GM23338 (cell line): ENCODE measurements around the gene VBP1. TPM values are rescaled to one million over a fixed set of nuclear protein-coding genes. Genes with fewer than 3 reads are reported as not detected.

Source experiments
- ATAC-seq: fragments of 200-7000 bp; cut with Tn5 transposase; 3 replicates; pipeline ENCODE4 v1.9.1; 2020
- DNase-seq: peaks from one replicate; pipeline ENCODE4 v3.0.0-alpha.2; 2015; ENCODE audit warnings: low spot score
- H2AFZ ChIP-seq: fragments of 200-600 bp; sonication (generic); 2 replicates; pipeline ENCODE4 v1.8.0; 2016; ENCODE audit warnings: antibody characterized with exemption, mild to moderate bottlenecking, moderate library complexity
- H3F3A ChIP-seq: fragments of 200-600 bp; sonication (generic); replicated peaks from 2 replicates; pipeline ENCODE4 v1.8.0; 2017; ENCODE audit warnings: antibody characterized with exemption, mixed run types, low read depth
- H3K27ac ChIP-seq: fragments of 200-600 bp; sonication (generic); 2 replicates; pipeline ENCODE4 v1.6.1; 2016; ENCODE audit warnings: low read depth
- H3K27me3 ChIP-seq: fragments of 200-600 bp; sonication (generic); 2 replicates; pipeline ENCODE4 v1.8.0; 2016; ENCODE audit warnings: mild to moderate bottlenecking, mixed run types, moderate library complexity; ENCODE audit not compliant: insufficient read depth
- H3K36me3 ChIP-seq: fragments of 200-600 bp; sonication (generic); 2 replicates; pipeline ENCODE4 v1.8.0; 2016; ENCODE audit warnings: mild to moderate bottlenecking; ENCODE audit not compliant: insufficient read depth
- H3K4me1 ChIP-seq: fragments of 200-600 bp; sonication (generic); 2 replicates; pipeline ENCODE4 v1.8.0; 2016; ENCODE audit warnings: mild to moderate bottlenecking, moderate library complexity; ENCODE audit not compliant: insufficient read depth
- H3K4me2 ChIP-seq: fragments of 200-600 bp; sonication (generic); 2 replicates; pipeline ENCODE4 v1.7.1; 2017; ENCODE audit warnings: mixed run types
- H3K4me3 ChIP-seq: fragments of 200-600 bp; sonication (generic); 2 replicates; pipeline ENCODE4 v1.6.1; 2016; ENCODE audit warnings: mixed run types
- H3K79me2 ChIP-seq: fragments of 200-600 bp; sonication (generic); replicated peaks from 2 replicates; pipeline ENCODE4 v1.8.0; 2017; ENCODE audit warnings: mild to moderate bottlenecking; ENCODE audit not compliant: insufficient read depth
- H3K9me2 ChIP-seq: fragments of 200-600 bp; sonication (generic); 2 replicates; pipeline ENCODE4 v1.8.0; 2017; ENCODE audit not compliant: insufficient read depth
- H4K20me1 ChIP-seq: fragments of 200-600 bp; sonication (generic); replicated peaks from 2 replicates; pipeline ENCODE4 v1.8.0; 2017; ENCODE audit warnings: mild to moderate bottlenecking; ENCODE audit not compliant: insufficient read depth
- H3K27ac Mint-ChIP-seq: 2 replicates; pipeline ENCODE4 v1.8.0; 2020; ENCODE audit warnings: inconsistent platforms, mild to moderate bottlenecking, moderate library complexity, mixed read lengths
- H3K27me3 Mint-ChIP-seq: 3 replicates; pipeline ENCODE4 v1.8.0; 2022; ENCODE audit warnings: low read depth, mild to moderate bottlenecking, moderate library complexity, mixed read lengths, inconsistent platforms; ENCODE audit not compliant: insufficient read depth, poor library complexity
- H3K36me3 Mint-ChIP-seq: 3 replicates; pipeline ENCODE4 v1.8.0; 2021; ENCODE audit warnings: low read depth, mild to moderate bottlenecking, inconsistent platforms, moderate library complexity, mixed read lengths
- H3K4me1 Mint-ChIP-seq: 3 replicates; pipeline ENCODE4 v1.8.0; 2020; ENCODE audit warnings: mild to moderate bottlenecking, inconsistent platforms, mixed read lengths
- H3K4me3 Mint-ChIP-seq: 3 replicates; pipeline ENCODE4 v1.8.0; 2021; ENCODE audit warnings: moderate library complexity, mild to moderate bottlenecking, inconsistent platforms, mixed read lengths
- H3K9me3 Mint-ChIP-seq: 3 replicates; pipeline ENCODE4 v1.8.0; 2020; ENCODE audit warnings: moderate library complexity, mild to moderate bottlenecking, inconsistent platforms, mixed read lengths
- CREB1 ChIP-seq: fragments of 250-450 bp; sonication (Bioruptor Pico); IDR thresholded peaks from 2 replicates; pipeline ENCODE4 v1.5.0; 2020; ENCODE audit warnings: low read depth, mild to moderate bottlenecking, moderate library complexity
- EZH2 ChIP-seq: fragments of 200-600 bp; sonication (generic); IDR thresholded peaks from one replicate; pipeline ENCODE4 v1.8.0; 2017; ENCODE audit warnings: antibody characterized with exemption, mild to moderate bottlenecking, low read depth; ENCODE audit not compliant: unreplicated experiment
- NANOG ChIP-seq: IDR thresholded peaks from 2 replicates; pipeline ENCODE4 v1.6.1; 2016; ENCODE audit warnings: antibody characterized with exemption, borderline replicate concordance
- POLR2AphosphoS5 ChIP-seq: IDR thresholded peaks from 2 replicates; pipeline ENCODE4 v1.6.1; 2016; ENCODE audit warnings: antibody characterized with exemption, low read depth
- ZNF114 ChIP-seq: fragments of 250-450 bp; sonication (Bioruptor Pico); IDR thresholded peaks from 2 replicates; pipeline ENCODE4 v1.5.0; 2020; ENCODE audit warnings: mild to moderate bottlenecking, moderate library complexity
- ZNF331 ChIP-seq: fragments of 250-450 bp; sonication (Bioruptor Pico); IDR thresholded peaks from 2 replicates; pipeline ENCODE4 v1.5.0; 2020; ENCODE audit warnings: low read depth, mild to moderate bottlenecking, moderate library complexity
- polyA plus RNA-seq: library from polyadenylated mRNA; unstranded; fragments of >200 nt; fragmentation: Nextera tagmentation; extraction: Ambion mirVana; gene quantifications from 2 replicates; pipeline ENCODE4 v1.2.1, GENCODE V29; 2016
- total RNA-seq: library from RNA; depleted of rRNA; stranded (reverse); fragments of >200 nt; shearing (Covaris generic); gene quantifications from 2 replicates; pipeline ENCODE4 v1.2.3, GENCODE V29; 2014
- TF ChIP-seq, protein P1 (sequence below): IDR thresholded peaks from one replicate; pipeline ENCODE4 v1.6.1; 2018; ENCODE audit warnings: antibody characterized with exemption; ENCODE audit not compliant: unreplicated experiment
- TF ChIP-seq, protein P2 (sequence below): IDR thresholded peaks from 2 replicates; pipeline ENCODE4 v1.6.1; 2016; ENCODE audit warnings: antibody characterized with exemption
- TF ChIP-seq, protein P3 (sequence below), 2 experiments: fragments of 200-600 bp in 1 of 2; sonication (generic) in 1 of 2; conservative IDR thresholded peaks; 2 replicates each; pipeline versions ENCODE4 v1.5.1 to v1.6.1; 2016 to 2017; ENCODE audit warnings: antibody characterized with exemption in 2 of 2, low read depth in 2 of 2, mild to moderate bottlenecking in 2 of 2, moderate library complexity in 1 of 2
- TF ChIP-seq, protein P4 (sequence below): fragments of 250-450 bp; sonication (Bioruptor Pico); IDR thresholded peaks from 2 replicates; pipeline ENCODE4 v1.5.0; 2020; ENCODE audit warnings: mild to moderate bottlenecking, moderate library complexity

VBP1 gene
- total and polyA plus RNA-seq, 2 experiments from 2014 or later: 62.5 to 84.4 TPM

DNA sequence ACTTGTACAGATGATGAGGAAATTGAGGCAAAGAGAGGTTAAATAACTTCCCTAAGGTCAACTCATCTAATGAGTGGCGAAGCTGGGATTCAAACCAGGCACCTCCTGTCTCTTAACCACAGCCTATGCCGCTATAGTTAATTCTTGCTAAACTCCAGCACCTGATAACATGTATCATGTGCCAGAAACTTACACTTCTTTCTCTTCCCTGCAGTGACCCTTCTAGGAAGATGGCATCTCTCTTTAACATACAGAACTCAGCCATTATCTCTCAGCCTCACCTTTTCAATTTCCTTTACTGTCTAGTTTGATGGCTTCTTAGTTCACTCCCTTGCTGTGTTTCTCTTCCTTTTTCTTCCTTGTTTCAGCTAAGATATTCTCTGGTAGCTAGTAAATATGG, 2.5 kb downstream of the VBP1 start:
- Histone ChIP-seq H3F3A (no peaks in the 10 kb centered on the region), H3K9me2 (no peaks in the 10 kb centered on the region), H4K20me1 (peaks cover 3% of the 10 kb centered on the region; the same call in 1 of the 2 replicates), H3K4me2 (no peak overlapping the region), H3K36me3 (no peaks in the 10 kb centered on the region; the same call in 1 of the 2 replicates), H3K79me2 (peaks cover 40% of the 10 kb centered on the region), H3K4me1 (0 out of 2 replicates have a peak, but pooled peaks cover 3% of the 10 kb centered on the region), H3K27ac (no peak overlapping the region), H3K4me3 (no peak overlapping the region), H3K27me3 (peaks cover 14% of the 10 kb centered on the region; the same call in 1 of the 2 replicates), H2AFZ (no peak overlapping the region)
- TF ChIP-seq ZNF114 (CRISPR knock-in tag) (no peak), EZH2 (no peak), ZNF331 (CRISPR knock-in tag) (no peak), POLR2AphosphoS5 (no peak), NANOG (no peak), CREB1 (no peak)
- TF ChIP-seq, protein P1, sequence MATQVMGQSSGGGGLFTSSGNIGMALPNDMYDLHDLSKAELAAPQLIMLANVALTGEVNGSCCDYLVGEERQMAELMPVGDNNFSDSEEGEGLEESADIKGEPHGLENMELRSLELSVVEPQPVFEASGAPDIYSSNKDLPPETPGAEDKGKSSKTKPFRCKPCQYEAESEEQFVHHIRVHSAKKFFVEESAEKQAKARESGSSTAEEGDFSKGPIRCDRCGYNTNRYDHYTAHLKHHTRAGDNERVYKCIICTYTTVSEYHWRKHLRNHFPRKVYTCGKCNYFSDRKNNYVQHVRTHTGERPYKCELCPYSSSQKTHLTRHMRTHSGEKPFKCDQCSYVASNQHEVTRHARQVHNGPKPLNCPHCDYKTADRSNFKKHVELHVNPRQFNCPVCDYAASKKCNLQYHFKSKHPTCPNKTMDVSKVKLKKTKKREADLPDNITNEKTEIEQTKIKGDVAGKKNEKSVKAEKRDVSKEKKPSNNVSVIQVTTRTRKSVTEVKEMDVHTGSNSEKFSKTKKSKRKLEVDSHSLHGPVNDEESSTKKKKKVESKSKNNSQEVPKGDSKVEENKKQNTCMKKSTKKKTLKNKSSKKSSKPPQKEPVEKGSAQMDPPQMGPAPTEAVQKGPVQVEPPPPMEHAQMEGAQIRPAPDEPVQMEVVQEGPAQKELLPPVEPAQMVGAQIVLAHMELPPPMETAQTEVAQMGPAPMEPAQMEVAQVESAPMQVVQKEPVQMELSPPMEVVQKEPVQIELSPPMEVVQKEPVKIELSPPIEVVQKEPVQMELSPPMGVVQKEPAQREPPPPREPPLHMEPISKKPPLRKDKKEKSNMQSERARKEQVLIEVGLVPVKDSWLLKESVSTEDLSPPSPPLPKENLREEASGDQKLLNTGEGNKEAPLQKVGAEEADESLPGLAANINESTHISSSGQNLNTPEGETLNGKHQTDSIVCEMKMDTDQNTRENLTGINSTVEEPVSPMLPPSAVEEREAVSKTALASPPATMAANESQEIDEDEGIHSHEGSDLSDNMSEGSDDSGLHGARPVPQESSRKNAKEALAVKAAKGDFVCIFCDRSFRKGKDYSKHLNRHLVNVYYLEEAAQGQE: no peak
- TF ChIP-seq, protein P2, sequence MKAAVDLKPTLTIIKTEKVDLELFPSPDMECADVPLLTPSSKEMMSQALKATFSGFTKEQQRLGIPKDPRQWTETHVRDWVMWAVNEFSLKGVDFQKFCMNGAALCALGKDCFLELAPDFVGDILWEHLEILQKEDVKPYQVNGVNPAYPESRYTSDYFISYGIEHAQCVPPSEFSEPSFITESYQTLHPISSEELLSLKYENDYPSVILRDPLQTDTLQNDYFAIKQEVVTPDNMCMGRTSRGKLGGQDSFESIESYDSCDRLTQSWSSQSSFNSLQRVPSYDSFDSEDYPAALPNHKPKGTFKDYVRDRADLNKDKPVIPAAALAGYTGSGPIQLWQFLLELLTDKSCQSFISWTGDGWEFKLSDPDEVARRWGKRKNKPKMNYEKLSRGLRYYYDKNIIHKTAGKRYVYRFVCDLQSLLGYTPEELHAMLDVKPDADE: no peak
- TF ChIP-seq, protein P3, sequence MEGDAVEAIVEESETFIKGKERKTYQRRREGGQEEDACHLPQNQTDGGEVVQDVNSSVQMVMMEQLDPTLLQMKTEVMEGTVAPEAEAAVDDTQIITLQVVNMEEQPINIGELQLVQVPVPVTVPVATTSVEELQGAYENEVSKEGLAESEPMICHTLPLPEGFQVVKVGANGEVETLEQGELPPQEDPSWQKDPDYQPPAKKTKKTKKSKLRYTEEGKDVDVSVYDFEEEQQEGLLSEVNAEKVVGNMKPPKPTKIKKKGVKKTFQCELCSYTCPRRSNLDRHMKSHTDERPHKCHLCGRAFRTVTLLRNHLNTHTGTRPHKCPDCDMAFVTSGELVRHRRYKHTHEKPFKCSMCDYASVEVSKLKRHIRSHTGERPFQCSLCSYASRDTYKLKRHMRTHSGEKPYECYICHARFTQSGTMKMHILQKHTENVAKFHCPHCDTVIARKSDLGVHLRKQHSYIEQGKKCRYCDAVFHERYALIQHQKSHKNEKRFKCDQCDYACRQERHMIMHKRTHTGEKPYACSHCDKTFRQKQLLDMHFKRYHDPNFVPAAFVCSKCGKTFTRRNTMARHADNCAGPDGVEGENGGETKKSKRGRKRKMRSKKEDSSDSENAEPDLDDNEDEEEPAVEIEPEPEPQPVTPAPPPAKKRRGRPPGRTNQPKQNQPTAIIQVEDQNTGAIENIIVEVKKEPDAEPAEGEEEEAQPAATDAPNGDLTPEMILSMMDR (conservative IDR thresholded peaks at IDR 0.05; ENCODE audit: low read depth in 2 of 2): no peak
- TF ChIP-seq, protein P4, sequence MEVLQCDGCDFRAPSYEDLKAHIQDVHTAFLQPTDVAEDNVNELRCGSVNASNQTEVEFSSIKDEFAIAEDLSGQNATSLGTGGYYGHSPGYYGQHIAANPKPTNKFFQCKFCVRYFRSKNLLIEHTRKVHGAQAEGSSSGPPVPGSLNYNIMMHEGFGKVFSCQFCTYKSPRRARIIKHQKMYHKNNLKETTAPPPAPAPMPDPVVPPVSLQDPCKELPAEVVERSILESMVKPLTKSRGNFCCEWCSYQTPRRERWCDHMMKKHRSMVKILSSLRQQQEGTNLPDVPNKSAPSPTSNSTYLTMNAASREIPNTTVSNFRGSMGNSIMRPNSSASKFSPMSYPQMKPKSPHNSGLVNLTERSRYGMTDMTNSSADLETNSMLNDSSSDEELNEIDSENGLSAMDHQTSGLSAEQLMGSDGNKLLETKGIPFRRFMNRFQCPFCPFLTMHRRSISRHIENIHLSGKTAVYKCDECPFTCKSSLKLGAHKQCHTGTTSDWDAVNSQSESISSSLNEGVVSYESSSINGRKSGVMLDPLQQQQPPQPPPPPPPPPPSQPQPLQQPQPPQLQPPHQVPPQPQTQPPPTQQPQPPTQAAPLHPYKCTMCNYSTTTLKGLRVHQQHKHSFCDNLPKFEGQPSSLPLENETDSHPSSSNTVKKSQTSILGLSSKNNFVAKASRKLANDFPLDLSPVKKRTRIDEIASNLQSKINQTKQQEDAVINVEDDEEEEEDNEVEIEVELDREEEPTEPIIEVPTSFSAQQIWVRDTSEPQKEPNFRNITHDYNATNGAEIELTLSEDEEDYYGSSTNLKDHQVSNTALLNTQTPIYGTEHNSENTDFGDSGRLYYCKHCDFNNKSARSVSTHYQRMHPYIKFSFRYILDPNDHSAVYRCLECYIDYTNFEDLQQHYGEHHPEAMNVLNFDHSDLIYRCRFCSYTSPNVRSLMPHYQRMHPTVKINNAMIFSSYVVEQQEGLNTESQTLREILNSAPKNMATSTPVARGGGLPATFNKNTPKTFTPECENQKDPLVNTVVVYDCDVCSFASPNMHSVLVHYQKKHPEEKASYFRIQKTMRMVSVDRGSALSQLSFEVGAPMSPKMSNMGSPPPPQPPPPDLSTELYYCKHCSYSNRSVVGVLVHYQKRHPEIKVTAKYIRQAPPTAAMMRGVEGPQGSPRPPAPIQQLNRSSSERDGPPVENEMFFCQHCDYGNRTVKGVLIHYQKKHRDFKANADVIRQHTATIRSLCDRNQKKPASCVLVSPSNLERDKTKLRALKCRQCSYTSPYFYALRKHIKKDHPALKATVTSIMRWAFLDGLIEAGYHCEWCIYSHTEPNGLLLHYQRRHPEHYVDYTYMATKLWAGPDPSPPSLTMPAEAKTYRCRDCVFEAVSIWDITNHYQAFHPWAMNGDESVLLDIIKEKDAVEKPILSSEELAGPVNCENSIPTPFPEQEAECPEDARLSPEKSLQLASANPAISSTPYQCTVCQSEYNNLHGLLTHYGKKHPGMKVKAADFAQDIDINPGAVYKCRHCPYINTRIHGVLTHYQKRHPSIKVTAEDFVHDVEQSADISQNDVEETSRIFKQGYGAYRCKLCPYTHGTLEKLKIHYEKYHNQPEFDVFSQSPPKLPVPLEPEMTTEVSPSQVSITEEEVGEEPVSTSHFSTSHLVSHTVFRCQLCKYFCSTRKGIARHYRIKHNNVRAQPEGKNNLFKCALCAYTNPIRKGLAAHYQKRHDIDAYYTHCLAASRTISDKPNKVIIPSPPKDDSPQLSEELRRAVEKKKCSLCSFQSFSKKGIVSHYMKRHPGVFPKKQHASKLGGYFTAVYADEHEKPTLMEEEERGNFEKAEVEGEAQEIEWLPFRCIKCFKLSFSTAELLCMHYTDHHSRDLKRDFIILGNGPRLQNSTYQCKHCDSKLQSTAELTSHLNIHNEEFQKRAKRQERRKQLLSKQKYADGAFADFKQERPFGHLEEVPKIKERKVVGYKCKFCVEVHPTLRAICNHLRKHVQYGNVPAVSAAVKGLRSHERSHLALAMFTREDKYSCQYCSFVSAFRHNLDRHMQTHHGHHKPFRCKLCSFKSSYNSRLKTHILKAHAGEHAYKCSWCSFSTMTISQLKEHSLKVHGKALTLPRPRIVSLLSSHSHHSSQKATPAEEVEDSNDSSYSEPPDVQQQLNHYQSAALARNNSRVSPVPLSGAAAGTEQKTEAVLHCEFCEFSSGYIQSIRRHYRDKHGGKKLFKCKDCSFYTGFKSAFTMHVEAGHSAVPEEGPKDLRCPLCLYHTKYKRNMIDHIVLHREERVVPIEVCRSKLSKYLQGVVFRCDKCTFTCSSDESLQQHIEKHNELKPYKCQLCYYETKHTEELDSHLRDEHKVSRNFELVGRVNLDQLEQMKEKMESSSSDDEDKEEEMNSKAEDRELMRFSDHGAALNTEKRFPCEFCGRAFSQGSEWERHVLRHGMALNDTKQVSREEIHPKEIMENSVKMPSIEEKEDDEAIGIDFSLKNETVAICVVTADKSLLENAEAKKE (CRISPR knock-in tag): no peak
- H3K27me3 Mint-ChIP-seq: no peaks in the 10 kb centered on the region
- DNase-seq (no peak), ATAC-seq (no peak)
- H3K9me3 Mint-ChIP-seq: peaks cover 7% of the 10 kb centered on the region; the same call in 2 of the 3 replicates
- H3K36me3 Mint-ChIP-seq: peaks cover 32% of the 10 kb centered on the region
- peaks cover 12% of the 10 kb centered on the region; the same call in 1 of the 3 replicates for H3K4me1 Mint-ChIP-seq
- no peak overlapping the region for H3K27ac Mint-ChIP-seq
- peak overlapping the region; percentile 23; the same call in 1 of the 3 replicates for H3K4me3 Mint-ChIP-seq
